Islet of Langerhans (tissue), 1 donor: Measurements from ENCODE around the gene GRPEL2.

ENCODE experiments used
- FAIRE-seq: peaks from one replicate; lab custom pipeline; 2011; peaks lifted over from hg19 to GRCh38; lab: Jason Lieb, UNC

The GRPEL2 gene

DNA sequence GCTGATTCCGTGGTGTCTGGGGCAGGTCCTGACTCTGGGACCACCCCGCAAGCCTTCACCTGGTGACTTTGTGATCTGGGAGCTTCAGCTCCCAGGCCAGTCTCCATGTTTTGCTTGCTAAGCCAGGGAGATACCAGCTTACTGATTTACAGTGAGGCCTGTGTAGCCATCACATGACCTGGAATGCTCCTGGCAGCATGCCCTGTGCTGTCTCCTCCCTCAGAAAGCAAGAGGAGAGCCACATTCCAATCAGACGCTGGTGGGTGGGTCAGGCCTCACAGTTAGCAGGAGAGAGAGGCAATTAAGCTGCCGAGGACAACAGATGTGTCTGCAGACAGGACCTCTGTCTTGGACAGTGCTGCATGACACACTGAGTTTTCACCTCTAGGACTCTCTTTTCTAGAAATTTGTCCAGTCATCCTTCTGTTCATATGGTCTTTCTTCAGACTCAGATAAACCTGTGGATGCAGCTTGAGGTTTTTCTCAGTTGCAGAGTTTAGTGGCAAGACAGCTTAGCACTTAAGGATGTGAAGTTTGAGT lies 24.4 kb upstream of the GRPEL2 start:
- FAIRE-seq, result peak; percentile 85

DNA sequence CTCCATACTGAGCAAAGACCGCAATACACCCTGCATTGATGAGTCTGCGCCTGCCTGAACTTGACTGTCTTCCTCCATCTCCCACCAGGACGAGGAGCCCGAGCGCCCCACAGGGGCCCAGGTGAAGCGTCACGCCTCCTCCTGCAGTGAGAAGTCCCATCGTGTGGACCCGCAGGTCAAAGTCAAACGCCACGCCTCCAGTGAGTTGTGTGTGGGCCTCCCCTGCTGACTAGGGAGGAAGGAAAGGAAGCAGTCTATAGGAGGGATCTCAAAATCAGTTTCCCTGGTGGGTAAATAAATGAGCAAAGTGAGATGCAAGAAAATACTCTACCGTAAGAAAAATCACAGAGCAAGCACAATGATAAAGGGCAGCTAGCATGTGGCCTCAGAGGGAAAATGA lies 22.8 kb upstream of the GRPEL2 start:
- no peak for FAIRE-seq

DNA sequence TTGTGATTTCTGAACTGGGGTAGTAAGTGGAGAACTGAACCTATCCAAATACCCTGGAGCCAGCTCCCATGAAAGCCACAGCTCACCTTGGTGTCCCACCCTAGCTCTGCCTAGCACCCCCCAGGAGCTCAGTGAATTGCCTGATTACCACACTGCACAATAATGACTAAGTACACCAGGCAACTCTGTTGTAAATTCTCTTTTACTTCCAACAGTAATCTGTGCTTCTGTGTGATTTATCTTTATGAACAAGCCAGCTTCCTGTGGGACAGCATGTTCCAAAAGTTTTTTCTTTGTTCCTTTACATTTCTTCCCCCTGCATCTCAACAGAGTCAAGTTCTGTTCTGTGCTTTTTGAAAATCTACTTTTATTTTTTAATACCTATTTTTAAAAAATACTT lies 22.1 kb upstream of the GRPEL2 start:
- FAIRE-seq, result no peak

DNA sequence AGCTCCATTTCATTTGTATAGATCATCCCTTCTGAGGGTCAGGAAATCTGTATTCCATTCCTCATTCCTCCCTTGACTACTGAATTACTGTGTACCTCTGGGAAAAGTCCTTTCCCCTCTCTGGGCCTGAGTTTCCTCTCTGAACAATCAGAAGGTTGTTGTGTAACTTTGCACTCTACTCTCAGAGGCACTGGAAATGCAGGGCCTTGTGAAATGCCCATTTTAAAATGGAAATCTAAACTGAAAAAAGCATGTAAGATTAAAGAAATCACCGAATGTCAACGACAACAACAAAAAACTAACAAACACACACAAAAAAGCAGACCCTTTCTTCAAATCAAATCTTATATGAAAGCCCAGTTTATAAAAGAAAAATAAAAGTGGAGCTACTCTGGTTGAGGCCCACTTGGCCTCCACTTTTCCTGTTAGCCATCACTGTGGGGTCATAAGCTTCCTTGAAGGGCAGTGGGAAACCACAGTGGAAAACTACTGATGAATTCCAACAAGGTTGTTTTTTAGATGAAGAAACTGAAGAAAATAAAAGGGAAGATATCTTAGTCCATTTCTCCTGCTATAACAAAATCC lies 21.6 kb upstream of the GRPEL2 start:
- FAIRE-seq, result no peak

DNA sequence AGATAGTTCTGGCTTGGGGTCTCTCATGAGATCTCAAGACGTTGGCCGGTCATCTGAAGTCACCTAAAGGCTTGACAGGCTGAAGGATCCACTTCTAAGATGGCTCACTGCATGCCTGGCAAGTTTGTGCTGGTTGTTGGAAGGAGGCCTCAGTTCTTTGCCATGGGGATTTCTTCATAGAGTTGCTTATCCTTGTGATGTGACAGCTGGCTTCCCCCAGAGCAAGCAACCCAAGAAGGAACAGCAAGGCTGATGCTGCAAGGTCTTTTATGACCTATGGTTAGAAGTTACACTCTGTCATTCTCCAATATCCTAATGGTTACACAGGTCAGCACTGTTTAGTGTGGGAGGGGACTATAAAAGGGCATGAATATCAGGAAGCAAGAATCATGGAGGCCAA lies 20.7 kb upstream of the GRPEL2 start:
- FAIRE-seq, result no peak

DNA sequence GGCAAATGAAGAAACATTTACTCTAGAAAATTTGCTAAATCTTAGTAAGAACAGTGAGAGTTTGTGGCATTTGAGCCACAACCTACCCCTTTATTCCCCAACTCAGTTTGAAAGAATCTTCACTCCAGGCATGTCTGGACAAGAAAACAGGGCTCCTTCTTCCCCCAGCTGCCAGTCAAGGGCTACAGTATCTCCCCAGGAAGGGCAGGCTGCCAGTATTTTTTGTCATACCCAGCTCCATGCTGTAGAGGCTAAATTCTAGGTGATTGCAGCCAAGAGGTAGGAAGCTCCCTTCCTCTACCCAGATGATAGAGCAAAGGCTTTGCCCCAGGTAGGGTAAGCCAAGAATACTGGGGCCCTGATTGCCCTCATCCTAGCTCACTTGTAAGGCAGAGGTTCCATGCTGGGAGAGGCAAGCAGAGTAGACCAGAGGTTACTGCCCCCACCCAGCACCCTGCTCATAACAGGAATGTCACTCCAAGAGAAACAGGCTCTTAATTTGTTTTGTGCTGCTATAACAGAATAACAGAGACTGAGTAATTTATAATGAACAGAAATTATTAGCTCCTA lies 20.0 kb upstream of the GRPEL2 start:
- no peak for FAIRE-seq

DNA sequence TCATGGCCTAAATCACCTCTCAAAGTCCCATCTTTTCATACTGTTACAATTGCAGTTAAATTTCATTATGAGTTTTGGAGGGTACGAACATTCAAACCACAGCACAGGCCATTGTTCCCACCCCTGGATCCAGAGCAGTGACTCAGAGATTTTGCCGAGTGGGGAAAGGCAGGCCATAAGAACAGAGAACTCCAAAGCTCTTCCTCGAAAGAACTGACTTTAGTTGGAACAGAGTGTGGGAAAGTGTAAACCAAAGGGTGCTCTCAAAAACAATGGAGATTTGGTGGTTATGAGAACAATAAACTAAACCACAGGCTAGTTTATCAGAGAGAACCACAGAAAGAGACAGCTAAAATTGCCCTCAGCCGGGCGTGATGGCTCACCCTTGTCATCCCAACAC lies 19.4 kb upstream of the GRPEL2 start:
- FAIRE-seq, result no peak

DNA sequence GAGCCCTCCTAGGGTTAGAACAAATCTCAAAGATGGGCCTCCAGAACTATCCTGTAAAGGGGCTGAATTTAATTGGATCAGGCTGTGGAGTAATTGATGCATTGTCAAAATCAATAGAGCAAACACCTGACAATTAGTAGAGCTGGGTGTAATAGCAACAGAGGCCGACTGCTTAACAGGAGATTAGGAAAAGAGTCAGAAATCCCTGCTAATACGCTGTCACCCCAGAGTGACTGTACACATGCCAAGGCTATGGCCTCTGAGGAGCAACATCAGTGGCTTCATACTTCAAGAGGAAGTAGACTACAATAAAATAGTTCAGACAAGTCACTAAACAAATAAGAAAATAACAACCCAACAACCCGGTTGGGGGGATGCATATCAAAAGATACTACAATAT lies 18.7 kb upstream of the GRPEL2 start:
- FAIRE-seq, result no peak

DNA sequence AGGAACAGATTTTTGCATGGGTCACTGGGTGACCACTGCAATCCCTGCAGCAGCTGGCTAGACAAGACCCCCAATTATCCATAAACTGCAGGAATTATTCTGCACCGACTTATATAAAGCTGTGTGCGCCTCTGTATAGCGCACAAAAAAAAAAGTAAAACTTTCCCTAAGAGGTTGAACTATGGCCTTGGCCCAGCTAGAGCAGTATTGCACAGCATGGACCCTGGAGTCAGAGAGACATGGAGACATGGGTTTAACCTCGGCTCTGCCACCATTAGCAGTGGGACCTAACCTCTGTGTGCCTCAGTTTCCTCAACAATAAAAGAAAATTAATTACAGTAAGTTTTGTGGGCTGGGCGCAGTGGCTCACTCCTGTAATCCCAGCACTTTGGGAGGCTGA lies 17.1 kb upstream of the GRPEL2 start:
- FAIRE-seq, result no peak

DNA sequence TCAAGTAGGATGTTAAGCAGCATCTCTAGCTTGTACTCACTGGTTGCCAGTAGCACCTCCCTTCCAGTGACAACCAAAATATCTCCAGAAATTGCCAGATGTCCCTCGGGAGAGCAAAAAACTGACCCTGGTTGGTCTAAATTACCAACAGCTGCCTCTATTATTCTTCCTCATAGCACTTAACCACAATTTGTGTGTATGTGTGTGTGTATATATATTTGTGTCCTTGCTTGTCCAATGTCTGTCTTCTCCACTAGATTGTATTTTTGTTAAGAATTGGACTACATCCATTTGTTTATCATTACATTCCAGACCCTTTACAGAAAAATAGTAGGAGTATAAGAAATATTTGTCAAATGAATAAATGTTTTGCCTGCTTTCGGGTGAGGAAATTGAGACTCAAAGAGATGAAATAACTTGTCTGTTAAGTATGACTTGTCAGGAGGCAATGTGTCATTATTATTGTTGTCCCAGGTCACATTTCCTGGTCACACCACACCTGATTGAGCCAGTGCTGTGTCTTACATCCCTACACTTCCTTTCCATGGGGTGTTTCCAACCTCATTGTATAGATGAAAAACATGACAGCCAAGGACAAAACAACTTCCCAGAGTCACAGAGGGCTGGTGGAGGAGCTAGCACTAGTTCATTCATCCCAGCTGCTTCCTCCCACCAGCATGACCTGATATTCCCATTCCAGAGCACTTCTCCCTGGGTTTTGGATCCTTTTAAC lies 11.4 kb upstream of the GRPEL2 start:
- FAIRE-seq, result no peak

DNA sequence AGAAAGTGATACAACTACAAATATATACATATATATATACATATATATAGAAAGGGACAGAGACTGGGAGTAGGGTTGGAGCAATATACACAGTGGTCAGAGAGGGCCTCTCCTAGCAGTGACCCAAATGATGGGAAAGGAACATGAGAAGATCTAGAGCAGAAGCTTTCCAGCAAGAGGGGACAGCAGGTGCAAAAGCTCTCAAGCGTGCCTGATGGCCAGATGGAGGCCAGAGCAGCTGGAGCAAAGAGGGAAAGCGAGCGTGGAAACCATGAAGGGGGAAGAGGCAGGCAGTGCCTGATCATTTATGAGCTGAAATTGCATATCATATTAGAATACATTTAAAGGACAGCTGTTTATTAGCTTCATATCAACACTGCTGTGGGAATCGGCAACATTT lies 7.6 kb upstream of the GRPEL2 start:
- peak; percentile 69 for FAIRE-seq

DNA sequence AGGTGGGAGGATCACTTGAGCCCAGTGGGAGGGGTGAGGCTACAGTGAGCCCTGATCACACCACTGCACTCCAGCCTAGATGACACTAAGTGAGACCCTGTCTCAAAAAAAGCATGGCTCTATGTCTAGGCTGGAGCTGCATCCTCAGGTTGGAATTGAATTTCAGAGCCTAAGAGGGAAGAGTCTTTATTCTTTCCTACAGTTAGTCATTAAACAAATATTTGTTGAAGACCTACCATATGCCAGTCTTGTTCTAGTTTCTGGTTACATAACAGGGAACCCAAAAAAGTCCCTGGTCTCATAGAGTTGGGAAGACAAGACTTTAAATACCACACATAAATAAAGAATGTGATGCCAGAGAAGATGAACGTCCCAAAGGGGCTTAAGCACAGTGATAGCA lies 6.9 kb upstream of the GRPEL2 start:
- no peak for FAIRE-seq

DNA sequence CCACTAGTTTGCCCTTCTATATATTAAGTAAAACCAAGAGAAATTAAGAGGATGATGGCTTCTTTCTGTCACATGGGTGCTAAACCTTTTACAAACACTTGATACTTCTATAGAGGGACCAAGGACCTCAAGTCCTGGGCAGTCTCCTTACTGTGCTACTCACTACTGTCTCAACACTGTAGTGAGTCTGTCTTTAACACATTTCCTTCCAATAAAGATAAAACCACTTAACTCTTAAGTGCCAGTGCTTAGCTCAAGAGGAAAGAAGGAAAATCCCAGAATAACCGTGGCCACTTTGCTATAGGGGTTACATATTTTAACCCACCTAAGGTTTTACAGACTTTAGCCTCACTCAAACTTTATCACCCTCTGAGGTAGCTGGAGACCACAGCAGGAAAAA lies 4.4 kb upstream of the GRPEL2 start:
- FAIRE-seq, result no peak

DNA sequence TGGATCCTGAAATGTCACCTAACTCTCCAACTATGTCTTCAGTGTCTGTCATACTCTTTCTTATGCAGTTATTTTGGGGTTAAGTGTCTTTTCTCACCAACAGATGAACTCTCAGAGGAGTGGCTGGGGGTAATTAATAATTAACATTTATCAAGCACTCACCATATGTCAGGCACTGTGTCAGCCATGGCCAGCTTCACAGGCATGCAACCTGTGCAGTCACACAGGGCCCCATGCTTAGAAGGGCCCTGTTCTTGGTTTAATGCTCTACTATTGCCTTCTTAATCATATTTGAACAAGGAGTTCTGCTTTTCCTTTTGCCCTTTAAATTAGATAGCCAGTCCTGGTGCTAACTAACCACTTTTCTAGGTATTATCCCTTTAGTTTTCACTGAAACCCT lies 3.4 kb upstream of the GRPEL2 start:
- no peak for FAIRE-seq

DNA sequence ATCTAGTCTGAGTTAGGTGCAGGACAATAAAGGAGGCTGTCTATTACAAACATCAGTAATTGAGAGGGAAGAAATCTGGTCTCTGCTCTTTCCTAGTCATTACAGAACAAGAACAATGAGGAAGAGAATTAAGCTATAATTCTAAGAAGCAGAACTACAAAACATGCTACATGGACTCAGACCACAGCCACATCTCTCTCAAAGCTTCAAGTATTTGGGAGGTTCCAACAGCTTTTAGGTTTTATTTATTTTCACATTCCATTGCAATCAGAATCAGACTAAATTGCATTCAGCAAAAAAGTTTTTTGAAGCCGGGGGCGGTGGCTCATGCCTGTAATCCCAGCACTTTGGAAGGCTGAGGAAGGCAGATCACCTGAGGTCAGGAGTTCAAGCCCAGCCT lies 1.1 kb upstream of the GRPEL2 start:
- no peak for FAIRE-seq

DNA sequence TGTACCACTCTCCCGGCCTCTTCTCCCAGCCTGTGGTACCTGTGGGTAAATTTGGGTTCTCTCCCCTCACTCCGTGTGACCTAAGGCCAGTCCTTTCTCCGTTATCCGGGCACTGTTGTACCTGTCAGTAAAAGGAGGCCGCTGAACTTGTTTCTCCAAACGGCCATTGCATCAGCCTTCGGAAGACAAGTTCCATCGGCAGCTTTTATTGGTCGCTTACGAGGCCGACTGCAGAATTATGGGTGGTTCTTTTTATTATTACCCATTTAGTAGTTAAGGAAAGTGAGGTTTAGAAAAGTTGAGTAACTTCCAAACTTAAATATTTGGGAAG lies 558 bp downstream of the GRPEL2 start:
- no peak for FAIRE-seq

DNA sequence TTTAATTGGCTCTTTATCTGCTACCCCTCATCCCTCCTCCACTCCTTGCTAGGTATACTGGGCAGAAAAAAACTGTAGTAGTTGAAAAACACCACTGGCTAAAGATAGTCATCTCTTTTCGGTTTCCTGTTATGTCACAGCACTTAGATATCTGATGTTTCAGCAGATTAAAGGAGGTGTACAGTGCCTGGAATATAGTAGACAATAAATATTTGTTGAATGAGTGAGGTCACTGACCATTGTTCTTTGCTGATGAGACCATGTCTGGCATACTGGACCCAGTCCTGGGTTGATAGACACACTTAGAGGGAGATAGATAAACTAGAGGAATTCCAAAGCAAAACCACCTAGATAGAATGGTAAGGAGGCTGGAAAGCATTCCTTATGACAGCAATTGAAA lies 3.2 kb downstream of the GRPEL2 start:
- no peak for FAIRE-seq

DNA sequence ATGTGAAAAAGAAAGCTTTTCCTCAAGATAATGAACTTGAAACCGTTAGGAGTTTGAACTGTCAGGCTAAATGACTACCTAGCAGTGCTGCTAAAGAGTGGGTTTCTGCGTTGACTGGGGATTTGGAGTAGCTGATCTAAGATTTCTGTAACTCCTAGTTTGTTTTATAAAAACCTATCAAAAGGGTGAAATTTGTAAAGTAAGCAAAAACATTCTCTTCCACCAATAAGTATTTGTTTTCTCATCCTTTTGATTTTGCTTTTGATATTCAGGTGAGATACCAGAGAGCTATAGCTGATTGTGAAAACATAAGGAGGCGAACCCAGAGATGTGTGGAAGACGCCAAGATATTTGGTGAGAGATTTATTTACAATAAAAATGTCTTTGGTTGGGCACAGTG lies 4.1 kb downstream of the GRPEL2 start:
- FAIRE-seq, result no peak

DNA sequence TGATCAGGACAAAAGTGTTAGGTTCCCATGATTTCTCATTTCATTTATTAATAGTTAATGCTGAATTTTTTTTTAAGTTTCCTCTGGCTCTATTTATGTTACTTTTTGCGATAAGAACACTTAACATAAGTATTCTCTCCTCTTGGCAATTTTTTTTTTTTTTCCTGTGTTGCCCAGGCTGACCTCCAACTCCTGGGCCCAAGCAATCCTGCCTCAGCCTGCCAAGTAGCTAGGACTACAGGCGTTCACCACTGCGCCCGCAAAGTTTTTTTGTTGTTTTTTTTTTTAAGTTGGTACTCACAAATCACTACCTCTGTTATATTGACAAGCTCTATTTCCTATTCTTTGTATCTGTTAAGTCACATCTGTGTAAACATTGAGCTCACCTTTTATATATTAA lies 6.9 kb downstream of the GRPEL2 start:
- no peak for FAIRE-seq

DNA sequence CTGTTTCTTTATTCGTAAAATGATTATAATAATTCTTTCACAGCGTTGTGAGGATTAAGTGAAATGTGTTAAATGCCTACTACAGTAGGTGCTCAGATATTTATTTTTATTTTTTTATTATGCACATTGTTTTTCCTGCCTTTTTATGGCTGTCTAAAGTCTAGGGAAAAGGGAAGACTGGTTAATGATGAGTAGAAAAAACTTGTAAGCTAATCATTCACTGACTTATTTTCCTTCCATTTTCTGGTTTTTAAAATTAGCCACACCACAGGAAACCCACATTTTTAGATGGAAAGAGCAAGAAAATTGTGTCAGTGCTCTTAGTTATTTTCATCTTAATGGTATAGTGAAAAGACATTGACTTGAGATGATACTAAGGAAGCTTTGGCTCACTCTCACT lies 8.6 kb downstream of the GRPEL2 start:
- FAIRE-seq, result no peak

DNA sequence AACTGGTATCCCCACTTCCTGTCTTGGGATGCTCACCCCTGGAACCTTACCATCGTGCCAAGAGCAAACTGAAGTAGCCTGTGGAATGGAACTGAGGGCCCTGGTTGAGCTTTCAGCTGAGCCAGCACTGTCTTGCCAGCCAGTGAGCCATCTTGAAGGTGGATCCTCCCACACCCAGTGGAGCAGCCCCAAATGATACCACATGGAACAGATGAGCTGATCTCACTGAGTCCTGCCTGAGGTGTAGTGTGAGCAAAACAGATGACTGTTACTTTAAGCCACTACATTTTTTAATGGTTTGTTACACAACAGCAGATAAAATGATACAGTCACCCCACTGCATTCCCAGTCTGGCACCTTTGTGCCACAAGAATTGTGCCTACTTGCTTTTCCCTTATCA lies 10.4 kb downstream of the GRPEL2 start:
- FAIRE-seq, result no peak

DNA sequence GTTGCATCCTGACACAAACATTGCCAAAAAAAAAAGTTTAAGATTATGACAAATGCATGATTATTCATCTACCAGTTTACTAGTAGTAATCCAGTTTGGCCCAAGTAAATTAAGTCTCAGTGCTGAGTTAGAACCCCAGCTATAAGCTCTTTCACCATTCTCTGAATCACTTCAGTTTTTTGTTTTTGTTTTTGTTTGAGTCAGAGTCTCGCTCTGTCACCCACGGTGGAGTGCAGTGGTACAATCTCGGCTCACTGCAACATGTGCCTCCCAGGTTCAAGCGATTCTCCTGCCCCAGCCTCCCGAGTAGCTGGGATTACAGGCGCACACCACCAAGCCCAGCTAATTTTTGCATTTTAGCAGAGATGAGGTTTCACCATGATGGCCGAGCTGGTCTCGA lies 11.1 kb downstream of the GRPEL2 start:
- no peak for FAIRE-seq

DNA sequence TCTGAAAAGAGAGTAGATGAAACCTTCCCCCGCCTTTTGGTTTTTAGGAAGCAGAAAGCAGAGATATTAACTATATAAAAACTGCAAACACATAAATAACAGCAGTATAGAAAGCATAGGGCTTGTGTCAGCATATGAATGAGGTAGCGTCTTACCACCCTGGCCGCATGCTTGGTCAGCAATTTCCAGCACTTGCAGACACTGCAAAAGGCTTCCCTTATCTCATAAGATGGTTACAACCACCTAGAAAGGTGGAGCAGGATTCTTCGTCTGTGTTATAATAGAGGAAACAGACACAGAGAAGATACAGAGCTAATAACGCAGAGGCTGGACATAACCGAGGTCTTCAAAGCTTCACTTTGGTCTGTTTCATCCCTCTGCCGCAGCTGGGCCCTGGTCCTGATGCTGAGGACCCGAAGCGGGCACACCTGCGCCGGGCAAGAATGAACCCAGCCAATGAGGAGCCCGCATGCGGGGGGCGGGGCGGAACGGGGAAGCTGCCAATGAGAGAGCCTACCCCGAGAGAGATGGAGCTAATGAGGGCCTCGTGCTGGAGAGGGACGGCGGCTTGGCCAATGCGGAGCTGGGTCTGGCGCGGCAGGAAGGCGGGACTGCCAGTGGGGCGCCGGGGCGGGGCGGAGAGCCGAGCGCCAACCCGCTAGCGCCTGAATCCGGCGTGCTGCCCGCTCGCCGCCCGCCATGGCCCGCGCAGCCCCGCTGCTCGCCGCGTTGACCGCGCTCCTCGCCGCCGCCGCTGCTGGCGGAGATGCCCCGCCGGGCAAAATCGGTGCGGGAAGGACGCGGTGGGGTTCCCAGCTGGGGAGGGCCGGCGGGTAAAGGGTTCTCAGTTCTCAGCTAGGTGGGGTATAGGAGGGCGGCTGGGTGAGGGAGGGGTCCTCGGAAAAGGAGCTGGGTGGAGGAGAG lies 12.3 kb downstream of the GRPEL2 start, which contains the start of gene PCYOX1L:
Gene PCYOX1L, plus strand, starts transcription at position 677 of the 924 bp plus-strand sequence. Its CDS starts 23 bp downstream, at position 700.
- peak; percentile 81 for FAIRE-seq
